DND-41 (cell line): ENCODE measurements around the gene PCDHGC5.

Experiments used
- EZH2 ChIP-seq: IDR thresholded peaks from 3 replicates; pipeline ENCODE4 v1.6.1; 2012; ENCODE audit warnings: borderline replicate concordance, low read depth, mild to moderate bottlenecking, moderate library complexity, low read length, inconsistent platforms; ENCODE audit not compliant: severe bottlenecking
- TF ChIP-seq, protein P1 (sequence below): IDR thresholded peaks from 2 replicates; pipeline ENCODE4 v1.5.1; 2012; ENCODE audit warnings: borderline replicate concordance, low read length, moderate library complexity, mild to moderate bottlenecking; ENCODE audit not compliant: poor library complexity, severe bottlenecking; ENCODE audit errors: extremely low read depth

DNA sequence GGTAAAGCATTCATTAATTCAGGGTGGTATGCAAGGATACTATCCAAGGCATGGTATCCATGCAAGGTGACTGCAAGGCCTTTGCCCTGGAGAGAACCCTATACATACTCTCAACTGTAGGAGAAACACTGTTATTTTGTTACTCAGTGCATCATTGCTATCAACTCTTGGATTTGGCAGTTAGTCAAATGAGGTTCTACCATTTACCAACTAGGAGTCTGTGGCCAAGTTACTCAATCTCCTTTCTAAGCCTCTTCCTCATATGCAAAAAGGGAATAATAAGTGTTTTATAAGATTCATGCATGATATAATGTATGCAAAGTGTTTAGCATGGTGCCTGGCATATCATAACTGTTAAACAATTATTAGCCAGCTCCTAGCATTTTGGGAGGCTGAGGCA is 9.1 kb upstream of the PCDHGC5 start:
- TF ChIP-seq, protein P1, sequence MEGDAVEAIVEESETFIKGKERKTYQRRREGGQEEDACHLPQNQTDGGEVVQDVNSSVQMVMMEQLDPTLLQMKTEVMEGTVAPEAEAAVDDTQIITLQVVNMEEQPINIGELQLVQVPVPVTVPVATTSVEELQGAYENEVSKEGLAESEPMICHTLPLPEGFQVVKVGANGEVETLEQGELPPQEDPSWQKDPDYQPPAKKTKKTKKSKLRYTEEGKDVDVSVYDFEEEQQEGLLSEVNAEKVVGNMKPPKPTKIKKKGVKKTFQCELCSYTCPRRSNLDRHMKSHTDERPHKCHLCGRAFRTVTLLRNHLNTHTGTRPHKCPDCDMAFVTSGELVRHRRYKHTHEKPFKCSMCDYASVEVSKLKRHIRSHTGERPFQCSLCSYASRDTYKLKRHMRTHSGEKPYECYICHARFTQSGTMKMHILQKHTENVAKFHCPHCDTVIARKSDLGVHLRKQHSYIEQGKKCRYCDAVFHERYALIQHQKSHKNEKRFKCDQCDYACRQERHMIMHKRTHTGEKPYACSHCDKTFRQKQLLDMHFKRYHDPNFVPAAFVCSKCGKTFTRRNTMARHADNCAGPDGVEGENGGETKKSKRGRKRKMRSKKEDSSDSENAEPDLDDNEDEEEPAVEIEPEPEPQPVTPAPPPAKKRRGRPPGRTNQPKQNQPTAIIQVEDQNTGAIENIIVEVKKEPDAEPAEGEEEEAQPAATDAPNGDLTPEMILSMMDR = no peak
- TF ChIP-seq EZH2 = no peak
